NCI-H446 (cell line): ENCODE measurements around the gene AIF1.

Experiments
- DNase-seq, 2 experiments: peaks; one replicate each; lab custom pipeline; 2025; lab: John Stamatoyannopoulos, UW

The AIF1 gene

GRCh38 chr6:31642798-31643570, 27.9 kb downstream of the AIF1 start:
- DNase-seq = no peak

- DNase-seq = no peak
Observed at GRCh38 chr6:31643818-31644454, 28.9 kb downstream of the AIF1 start.

GRCh38 chr6:31645325-31645724, 30.3 kb downstream of the AIF1 start:
- no peak for DNase-seq

GRCh38 chr6:31651602-31652191, 36.7 kb downstream of the AIF1 start:
- DNase-seq = peak; percentile 64 to 71

- peak in 1 of 2 experiments; percentile 97 for DNase-seq
Observed at GRCh38 chr6:31652925-31653724, 38.1 kb downstream of the AIF1 start.

- DNase-seq = no peak
Observed at GRCh38 chr6:31654574-31655348, 39.7 kb downstream of the AIF1 start.

- DNase-seq = no peak
Observed at GRCh38 chr6:31655349-31656237, 40.6 kb downstream of the AIF1 start, which contains the start of gene APOM. Gene APOM (plus strand): TSS chr6:31655894. CDS start chr6:31655967, 73 bp downstream.

- DNase-seq = no peak
Observed at GRCh38 chr6:31657406-31658157, 42.5 kb downstream of the AIF1 start.

GRCh38 chr6:31658158-31658688, 43.2 kb downstream of the AIF1 start:
- no peak for DNase-seq

- DNase-seq = no peak
Observed at GRCh38 chr6:31658983-31659648, 44.1 kb downstream of the AIF1 start.

- no peak for DNase-seq
Observed at GRCh38 chr6:31659649-31660380, 44.8 kb downstream of the AIF1 start.

- peak; percentile 74 to 85 for DNase-seq
Observed at GRCh38 chr6:31660381-31661261, 45.6 kb downstream of the AIF1 start, which contains the start of gene C6orf47. Gene C6orf47 (minus strand): TSS chr6:31660778. CDS start chr6:31659947, 831 bp downstream.

GRCh38 chr6:31661262-31662123, 46.5 kb downstream of the AIF1 start:
- no peak for DNase-seq

- DNase-seq = no peak
Observed at GRCh38 chr6:31662124-31662723, 47.2 kb downstream of the AIF1 start.

- no peak for DNase-seq
Observed at GRCh38 chr6:31663126-31663960, 48.3 kb downstream of the AIF1 start.
